Esophagus muscularis mucosa (tissue), 4 donors: Measurements from ENCODE around the gene USH1G.

ENCODE experiments used
- EP300 ChIP-seq: sonication (generic); formaldehyde crosslinking; IDR thresholded peaks from one replicate; pipeline ENCODE4 v1.6.1; 2017; ENCODE audit warnings: antibody characterized with exemption
- POLR2A ChIP-seq: fragments of 450-650 bp; IDR thresholded peaks from one replicate; pipeline ENCODE4 v1.6.1; 2017; ENCODE audit warnings: antibody characterized with exemption, moderate library complexity, mild to moderate bottlenecking, low read depth
- POLR2AphosphoS5 ChIP-seq, 2 donors: sonication (generic); formaldehyde crosslinking; IDR thresholded peaks; one replicate each; pipeline ENCODE4 v1.6.1; 2017; ENCODE audit warnings: antibody characterized with exemption in 2 of 2
- TF ChIP-seq, protein P1 (sequence below), 3 experiments: fragments of 200-600 bp in 2 of 3; fragments of 450-650 bp in 1 of 3; sonication (generic) in 2 of 3; IDR thresholded peaks; one replicate each; pipeline ENCODE4 v1.5.1; 2017 to 2019; ENCODE audit warnings: antibody characterized with exemption in 3 of 3, mild to moderate bottlenecking in 2 of 3, moderate library complexity in 1 of 3

DNA sequence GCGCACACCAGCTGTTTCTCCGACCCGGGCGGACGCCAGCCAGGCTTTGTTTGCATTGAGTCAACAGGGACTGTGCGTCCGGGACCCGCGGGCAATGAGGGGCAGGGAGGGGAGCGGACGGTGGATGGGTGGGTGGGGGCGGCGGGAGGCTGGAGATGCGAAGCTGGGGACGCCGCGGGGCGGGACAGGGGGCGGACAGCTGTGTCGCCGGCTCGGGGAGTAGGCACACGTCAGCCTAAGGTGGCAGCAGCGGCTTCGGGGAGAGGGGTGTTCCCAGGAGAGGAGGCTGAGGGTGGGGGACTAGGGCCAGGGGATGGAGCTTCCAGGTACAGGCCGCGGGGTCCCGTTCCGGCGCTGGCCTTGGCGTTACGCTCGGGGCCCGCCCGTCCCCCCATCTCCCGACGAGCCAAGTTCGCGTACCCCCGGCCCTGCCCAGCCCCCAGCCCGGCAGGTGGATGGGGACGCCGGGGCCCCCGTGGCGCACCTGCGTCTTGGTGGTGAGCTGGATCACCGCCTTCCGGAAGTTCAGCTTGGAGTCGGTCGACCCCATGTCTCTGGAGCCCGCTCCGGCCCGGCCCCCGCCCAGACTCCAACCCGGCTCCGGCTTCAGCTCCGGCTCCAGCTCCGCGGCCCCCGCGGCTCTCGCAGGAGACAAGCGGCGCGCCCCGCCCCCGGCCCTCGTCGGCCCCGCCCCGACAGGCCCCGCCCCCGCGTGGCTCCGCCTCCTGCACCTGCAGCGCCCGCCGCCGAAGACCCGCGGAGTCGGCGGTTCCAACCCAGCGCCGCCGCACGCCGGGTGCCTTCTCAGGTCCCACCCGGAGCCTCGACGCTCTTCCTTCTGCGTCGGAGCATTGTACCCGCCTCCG is 49.3 kb upstream of the USH1G start, which contains the start of gene HID1:
- TF ChIP-seq EP300 = no peak
- TF ChIP-seq, protein P1, sequence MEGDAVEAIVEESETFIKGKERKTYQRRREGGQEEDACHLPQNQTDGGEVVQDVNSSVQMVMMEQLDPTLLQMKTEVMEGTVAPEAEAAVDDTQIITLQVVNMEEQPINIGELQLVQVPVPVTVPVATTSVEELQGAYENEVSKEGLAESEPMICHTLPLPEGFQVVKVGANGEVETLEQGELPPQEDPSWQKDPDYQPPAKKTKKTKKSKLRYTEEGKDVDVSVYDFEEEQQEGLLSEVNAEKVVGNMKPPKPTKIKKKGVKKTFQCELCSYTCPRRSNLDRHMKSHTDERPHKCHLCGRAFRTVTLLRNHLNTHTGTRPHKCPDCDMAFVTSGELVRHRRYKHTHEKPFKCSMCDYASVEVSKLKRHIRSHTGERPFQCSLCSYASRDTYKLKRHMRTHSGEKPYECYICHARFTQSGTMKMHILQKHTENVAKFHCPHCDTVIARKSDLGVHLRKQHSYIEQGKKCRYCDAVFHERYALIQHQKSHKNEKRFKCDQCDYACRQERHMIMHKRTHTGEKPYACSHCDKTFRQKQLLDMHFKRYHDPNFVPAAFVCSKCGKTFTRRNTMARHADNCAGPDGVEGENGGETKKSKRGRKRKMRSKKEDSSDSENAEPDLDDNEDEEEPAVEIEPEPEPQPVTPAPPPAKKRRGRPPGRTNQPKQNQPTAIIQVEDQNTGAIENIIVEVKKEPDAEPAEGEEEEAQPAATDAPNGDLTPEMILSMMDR (IDR thresholded peaks at IDR 0.05) = no peak
- peak in 1 of 2 donors; percentile 6 for TF ChIP-seq POLR2AphosphoS5 (IDR thresholded peaks at IDR 0.05)
- TF ChIP-seq POLR2A = no peak
